ENCODE measurements around the gene MYH10. TPM values are rescaled to one million over a fixed set of nuclear protein-coding genes. Genes with fewer than 3 reads are reported as not detected.

The MYH10 gene
- total RNA-seq, 1 donor from 2014 or later: 7.6 TPM

DNA sequence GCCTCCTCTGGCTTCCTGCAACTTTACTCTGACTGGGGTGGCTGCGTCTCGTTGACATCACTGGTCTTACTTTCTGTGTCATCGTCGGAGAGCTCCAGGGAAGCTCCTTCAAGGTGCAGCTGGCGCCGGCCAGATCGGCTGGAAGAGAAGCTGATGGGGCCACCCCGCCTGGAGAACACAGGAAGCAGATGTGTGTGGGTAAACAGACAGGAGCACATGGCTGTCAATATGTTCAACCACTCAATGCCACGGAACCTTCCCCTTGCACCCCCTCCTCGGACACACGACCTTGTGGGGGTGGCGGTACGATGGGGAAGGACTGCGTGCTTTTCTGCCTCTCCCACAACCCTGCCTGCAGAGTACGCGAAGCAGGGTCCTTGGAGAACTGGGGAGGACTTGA, 154.7 kb downstream of the MYH10 start:
- intact Hi-C loops (cut with micrococcal nuclease): no loop called here

DNA sequence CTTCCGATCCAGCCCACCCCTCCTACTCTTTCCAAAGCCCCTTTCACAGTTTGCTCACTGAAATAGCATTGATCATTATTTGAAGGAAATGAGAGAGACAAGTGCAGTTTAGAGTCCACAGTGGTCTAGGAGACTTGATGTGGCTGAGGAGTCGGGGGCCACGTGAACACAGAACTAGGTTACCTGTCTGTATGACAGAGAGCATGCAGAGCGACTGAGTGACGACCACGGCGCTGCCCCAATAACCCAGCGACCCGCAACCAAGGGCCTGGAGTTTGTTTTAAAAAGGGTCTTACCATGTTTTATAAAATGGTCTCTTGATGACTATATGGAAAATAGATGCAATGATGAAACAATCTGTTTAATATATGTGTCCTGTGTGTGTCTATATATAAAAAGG, 155.3 kb downstream of the MYH10 start:
- intact Hi-C loops (cut with micrococcal nuclease): no loop called here

DNA sequence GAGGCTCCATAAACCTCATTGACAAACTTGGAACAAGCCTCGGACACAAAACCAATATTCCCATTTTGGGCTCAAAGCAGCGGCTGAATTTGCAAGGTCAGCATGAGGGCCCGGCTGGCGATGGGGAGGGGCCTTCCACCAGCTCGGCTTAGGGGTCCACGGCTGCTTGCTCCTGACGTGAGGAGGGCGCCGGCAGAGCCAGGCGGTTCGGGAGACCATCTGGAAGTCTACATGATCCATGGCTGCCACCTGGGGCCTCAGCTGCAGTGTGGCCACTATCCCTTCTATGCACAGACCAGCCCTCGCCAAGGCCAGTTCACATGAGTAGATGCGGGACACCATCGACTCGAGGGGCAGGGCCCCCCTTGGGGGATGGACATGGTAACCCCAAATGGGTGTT, 155.7 kb downstream of the MYH10 start:
- intact Hi-C loops (cut with micrococcal nuclease): no loop called here

DNA sequence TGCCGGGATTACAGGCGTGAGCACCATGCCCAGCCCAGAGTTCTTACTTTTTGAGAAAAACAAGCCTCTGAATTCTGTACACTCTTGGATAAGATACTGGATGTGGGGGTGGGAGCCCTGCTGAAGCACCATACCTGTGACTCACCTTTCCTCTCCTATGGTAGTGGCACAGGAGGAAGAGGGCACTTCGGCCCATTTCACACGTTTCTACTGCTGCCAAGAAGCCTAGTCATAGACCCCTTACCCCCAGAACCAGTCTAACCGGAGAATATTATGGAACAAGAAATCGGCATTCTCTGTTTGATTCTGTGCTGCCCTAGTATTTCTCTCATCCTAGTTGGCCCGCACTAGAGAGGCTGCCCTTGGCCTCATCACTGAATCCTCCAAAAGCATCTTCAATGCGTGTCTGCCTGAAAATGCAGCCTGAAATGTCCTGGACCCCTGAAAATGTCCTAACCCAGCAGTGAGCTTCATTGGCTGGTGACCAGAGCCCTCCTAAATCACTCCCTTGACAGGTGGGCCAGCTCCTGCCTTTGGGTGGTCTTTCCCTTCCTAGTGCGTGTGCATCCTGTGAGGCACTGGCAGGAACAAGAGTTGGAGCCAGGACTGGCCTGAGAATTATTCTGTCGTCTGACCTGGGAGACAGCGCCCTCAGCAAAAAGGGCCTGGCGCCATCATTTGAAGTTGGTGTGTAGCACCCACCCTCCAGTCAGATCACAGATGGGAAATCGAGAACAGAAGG, 156.9 kb downstream of the MYH10 start:
- intact Hi-C loops (cut with micrococcal nuclease): no loop called here

DNA sequence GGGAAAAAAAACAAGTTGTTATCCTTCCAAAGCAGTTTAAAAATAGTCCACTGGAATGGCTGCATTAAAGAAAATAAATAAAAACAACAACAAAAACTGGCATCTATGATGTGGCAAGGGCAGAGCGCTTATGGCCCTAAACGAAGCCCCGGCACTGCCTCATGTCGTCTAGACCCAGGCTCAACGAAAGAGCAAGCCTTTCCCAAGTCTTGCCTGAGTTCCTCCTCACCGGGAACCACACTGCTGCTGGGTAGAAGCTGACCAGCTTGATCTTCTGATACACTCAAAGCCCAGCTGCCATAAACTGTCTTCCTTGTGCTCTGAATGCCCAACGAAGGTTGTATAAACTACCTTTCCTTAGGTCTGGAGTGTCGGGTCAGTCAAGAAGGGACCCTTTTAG, 157.9 kb downstream of the MYH10 start:
- intact Hi-C loops (cut with micrococcal nuclease): no loop called here

DNA sequence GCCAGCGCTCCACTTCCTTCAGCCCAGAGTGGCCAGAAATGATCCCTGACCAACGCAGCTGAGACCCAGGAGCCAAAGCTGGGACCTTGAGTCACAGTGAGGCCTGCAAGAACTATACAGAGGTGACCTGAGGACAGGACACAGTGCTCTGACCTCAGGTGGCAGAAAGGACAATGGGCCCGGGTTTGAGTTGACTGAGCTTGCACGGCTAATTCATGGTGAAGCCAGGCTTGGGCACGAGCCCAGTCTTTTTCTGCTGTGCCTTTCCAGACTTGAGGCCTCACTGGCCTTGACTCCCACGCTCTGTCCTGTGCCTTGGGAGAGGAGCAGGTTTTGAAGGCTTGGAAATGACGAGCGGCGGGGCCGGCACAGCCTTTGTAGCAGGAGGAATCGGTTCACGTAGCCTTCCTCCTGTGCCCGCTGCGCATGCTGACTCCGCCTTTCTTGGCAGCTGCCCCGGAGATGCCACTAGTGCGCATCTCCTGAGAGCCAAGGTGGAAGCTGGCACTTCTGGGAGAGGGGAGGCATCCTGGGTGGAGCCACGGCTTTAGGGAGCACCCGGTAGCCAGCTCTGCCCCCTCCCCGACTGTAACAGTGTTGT, 160.0 kb downstream of the MYH10 start:
- intact Hi-C loops (cut with micrococcal nuclease): no loop called here

DNA sequence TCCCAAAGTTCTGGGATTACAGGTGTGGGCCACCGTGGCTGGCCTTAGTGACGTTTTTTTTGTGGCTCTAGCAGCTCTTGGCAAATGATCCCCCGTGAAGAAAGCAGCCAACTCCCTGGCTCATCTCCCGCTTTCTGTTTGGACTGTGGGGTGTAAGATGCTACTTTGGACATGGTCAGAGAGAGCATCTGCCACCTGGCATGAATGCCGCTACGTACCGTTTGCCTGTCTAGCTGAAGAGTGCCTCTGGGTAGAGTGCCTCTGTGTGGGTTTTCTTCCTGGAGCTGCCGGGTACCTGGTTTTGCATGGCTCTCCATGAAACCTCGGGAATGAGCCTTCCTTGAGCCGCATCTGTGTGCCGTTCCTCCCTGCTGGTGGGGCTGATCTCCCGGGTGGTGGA, 160.6 kb downstream of the MYH10 start:
- intact Hi-C loops (cut with micrococcal nuclease): no loop called here

DNA sequence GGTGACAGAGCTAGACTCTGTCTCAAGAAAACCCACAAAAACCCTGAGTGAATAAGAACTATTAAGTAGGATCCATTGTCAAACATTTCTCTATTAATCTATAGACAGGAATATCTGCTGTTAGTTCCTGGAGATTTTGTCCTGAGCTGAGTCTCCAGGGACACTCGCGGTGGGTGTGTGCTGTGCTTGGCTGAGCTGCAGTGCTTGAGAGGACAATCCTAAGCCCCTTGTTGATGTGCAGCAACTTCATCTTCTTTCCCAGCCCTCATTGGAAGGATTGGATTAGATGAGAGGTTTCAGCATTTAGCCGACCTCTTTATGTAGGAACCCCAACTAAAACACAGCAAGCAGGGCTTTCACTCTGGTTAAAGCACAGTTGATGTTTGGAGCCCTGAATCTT, 161.5 kb downstream of the MYH10 start:
- intact Hi-C loops (cut with micrococcal nuclease): no loop called here

DNA sequence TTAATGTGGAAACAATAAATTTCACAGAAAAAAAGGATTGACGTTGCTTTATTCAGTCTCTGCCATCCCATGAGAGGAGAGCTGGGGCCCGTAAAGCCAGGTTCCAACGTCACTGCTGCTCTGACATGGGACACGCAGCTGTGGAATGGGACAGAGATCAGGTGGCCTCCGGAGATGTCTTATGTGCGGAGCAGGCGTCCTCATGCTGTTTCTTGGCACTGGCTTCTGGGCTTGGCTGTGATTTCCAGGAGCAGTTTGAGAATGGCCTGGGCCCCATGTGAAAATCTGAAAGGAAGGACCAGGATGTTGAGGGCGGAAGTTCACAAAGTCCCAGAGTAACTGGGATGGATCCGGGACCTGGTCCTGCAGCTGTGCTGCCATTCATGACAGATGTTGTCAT, 162.4 kb downstream of the MYH10 start:
- intact Hi-C loops (cut with micrococcal nuclease): no loop called here

DNA sequence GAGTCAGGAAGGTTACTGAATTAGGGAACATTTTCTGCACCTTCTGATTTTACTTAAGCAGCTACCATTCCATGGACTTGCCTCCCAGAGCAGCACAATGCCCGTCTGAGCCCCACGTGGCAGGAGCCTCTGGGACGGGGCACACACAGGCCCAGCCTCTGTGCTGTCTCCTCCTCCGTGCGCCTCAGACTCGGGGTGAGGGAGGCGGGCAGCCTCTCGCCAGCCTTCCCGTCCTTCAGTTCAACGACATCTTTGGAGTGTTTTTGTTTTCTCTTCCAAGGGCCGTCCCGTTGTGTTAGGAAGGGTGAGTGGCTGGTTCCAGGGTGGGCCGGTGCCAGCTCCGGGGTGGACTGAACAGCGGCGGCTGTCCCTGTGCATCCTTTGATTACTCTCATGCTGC, 163.0 kb downstream of the MYH10 start:
- intact Hi-C loops (cut with micrococcal nuclease): no loop called here

DNA sequence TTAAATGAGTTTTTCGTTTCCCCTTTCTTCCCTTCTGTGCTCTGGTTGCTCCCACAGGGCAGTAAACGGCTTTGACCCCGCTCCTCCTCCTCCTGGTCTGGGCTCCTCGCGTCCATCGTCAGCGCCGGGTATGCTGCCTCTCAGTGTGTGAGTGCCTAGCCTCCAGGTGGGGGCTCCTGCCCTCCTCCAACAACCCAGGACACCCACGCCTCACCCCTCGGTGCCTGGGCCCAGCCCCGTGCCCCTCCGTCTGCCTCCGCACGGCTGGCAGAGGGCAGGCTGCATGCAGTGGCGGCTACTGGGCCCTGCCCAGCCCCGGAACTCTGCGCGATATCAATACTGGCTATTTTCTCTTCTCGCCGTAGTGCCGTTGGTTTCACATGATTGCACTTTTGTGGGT, 163.7 kb downstream of the MYH10 start:
- intact Hi-C loops (cut with micrococcal nuclease): no loop called here

DNA sequence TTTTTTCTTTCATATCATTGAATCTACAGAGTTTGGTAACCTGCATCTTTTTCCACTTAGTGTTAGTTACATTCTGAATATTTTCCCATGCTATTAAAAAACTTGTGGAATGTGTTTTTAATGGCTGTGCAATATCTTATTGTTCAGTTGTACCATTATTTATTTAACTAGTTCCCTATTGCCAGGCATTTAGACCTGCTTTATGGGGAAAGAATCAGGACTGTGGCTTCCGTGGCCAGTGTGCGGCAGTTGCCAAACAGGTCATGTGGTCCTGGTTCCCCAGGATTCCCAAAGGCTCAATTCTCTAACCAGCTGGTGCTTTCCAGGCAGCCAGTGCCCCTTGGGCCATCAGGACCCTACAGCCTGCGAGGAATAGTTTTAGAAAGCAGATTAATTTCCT, 164.1 kb downstream of the MYH10 start:
- intact Hi-C loops (cut with micrococcal nuclease): no loop called here

DNA sequence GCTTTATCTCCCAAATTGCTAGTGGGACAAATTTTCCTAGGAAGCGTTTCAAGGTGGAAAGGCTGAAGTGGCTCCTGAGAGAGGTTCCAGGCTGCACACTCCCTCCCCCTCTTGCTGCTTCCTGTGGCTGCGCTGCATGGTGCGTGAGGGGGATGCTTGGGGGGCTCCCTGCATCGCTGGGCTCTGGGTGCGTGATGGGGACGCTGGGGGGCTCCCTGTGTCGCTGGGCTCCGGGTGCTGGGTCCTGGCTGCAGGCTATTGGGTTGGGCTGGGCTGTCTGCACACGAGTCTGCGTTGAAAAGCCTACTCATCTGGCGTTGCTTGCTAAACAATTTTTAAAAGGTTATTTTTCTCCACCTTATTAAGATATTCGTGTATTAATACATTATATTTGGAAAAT, 164.8 kb downstream of the MYH10 start:
- intact Hi-C loops (cut with micrococcal nuclease): no loop called here

DNA sequence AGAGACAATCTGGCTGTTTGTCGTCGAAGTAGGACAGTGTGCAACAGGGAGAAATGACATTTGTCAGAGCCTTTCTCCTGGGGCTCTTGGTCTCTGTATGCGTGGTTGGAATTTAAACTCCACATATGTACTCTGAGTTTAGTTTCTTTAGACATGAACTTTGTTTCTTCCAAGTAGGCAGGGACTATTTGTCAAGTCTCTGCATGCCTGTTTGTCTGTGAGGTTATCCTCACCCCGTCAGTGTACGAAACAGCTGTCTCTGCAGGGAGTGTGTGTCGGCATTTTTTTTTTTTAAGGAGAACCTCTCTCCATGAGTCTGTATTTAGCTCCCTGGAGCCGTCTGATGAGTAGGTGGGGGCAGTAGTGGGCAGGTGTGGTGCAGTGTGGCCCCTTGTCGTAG, 165.2 kb downstream of the MYH10 start:
- intact Hi-C loops (cut with micrococcal nuclease): no loop called here

DNA sequence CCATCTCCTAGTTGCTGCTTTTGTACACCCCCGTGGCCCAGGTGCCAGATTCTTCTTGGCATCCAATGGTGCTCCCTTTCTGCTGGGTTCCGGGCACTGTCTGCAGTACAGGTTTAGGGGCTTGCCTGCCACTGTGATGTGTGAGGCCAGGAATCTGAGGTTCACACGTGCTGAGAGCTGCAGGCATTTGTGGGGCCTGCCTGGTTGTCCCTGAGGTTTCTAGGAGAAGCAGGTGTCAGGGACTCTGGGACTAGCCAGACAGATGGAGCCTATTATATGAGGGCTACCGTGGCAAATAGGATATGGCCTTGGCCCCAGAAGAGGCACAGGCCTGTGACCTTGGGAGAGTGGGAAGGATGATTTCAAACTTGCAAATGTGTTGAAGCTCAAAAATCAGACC, 165.6 kb downstream of the MYH10 start:
- intact Hi-C loops (cut with micrococcal nuclease): no loop called here

DNA sequence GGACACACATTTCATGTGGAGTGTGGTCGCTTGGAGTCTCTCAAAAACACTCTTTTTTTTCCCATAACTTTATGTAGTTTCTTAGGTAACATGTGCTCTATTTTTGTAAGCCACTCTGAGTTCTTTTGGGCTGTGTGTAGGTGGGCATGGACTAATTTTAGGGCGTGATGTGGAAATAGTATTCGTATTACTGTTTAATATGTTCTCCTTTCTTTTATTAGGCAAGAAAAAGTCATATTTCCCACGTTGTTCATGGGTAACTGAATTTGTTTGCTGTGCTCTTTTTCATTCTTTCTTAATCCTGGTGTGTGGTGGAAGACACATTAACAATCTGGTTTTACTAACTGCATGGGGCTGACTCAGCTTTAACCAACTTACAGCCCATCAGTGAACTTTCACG, 167.4 kb downstream of the MYH10 start:
- intact Hi-C loops (cut with micrococcal nuclease): no loop called here

DNA sequence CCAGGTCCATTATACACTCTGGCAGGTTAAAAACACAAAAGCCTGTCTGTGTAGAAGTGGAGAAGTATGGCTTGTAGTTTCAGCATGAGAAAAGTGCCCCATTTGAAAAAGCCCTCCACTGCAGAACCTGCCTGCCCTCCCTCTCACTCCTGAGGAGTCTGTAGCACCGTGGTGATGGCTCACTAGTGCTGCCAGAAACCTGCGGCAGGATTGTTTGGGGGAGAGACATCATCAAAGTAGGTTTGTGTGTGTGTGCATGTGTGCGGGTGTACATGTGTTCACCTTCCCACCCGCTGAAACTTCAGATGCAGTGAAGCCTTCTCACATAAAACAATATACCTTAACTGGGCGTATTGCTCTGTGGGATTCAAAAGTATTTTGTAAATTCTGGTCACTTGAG, 168.0 kb downstream of the MYH10 start:
- intact Hi-C loops (cut with micrococcal nuclease): no loop called here

DNA sequence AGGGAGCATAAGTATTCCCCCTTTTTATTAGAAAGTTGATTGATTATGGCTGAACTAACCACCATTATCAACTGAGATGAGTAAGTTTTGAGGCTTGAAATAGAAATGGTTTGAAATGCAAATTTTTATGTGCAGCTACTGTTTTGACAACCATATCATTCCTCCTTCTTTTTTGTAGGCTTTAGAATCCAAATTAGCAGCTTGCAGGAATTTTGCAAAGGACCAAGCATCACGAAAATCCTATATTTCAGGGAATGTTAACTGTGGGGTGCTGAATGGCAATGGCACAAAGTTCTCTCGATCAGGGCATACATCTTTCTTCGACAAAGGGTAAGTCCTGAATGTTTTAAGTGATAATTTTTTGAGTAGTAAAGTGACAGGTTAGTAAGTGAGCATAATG, 170.7 kb downstream of the MYH10 start:
- intact Hi-C loops (cut with micrococcal nuclease): no loop called here

DNA sequence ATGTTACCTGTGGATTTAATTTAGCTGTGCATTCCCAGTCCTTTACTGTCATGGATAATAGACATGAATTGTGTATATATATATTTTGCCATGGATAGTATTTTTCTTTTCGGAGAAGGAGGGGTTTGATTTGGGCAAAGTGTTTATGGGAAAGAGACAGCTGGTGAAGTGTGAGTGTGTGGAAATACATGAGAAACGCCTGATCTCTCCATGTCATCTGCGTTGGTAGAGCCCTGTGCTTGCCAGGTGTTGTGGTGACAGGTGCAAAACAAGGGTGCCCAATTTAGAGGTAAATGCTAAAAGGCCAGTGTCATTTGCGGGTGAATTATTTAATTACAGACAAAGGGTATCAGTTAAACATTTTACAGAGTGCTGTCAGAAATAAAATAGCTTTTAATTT, 171.4 kb downstream of the MYH10 start:
- intact Hi-C loops (cut with micrococcal nuclease): no loop called here

DNA sequence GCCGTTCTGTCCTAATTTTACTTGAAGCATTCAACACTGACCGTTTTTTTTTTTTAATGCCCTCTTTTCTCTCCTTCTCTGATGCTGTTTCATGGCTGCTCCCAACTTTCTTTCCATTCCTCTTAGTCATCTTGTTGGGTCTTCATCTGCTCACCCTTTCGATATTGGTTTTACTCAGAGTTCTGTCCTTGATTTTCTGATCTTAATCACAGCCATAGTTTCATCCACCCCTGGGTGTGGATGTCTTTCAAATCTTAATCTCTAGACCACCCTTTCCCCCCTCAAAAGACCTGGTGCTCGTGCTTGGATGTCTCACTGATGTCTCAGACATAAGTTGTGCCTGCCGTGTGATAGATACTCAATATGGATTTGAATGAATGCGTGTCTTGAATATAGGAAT, 172.4 kb downstream of the MYH10 start:
- intact Hi-C loops (cut with micrococcal nuclease): no loop called here

DNA sequence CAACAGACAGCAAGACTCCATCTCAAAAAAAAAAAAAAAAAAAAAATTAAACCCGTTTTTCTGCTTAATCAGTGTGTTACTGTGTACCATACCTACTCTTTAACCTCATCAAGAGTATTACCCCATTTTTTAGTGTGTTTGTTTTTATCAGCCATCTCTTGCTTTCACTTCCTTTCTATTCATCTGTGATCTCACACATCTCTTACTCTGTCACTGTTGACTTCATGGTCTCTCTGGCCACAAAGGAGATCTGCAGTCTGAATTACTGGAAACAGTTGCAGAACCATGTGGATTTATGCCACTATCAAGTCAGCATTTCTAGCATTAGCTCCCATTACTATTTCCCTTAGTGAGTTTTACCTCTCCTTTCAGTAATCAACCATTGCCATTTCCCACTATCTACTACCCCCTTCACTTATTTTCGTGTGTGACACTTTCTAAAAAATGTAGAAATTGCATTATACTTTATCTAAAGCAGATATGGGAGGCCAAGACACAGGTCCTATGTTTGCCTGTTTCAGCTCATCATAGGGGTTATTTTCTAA, 174.8 kb downstream of the MYH10 start:
- intact Hi-C loops (cut with micrococcal nuclease): loop anchor here (2.0 kb wide), 1 partner anchor 19 kb away; no protein-coding TSS in a partner anchor

DNA sequence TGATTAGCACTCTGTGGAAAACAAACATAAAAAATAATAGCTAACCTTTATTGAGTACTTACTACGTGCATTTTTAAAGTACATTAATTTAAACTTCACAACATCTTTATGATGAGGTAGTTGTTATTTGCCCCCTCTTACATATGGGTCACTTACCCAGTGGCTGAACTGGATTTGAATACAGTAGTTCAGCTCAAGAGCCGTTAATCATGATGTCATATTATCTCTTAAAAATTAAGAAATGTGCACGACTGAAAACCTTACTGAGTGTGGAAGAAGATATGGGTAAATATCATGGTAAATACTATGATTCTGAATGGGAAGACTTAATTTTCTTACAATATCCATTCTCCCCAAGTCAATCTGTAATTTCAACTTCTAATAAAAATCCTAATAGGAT, 177.2 kb downstream of the MYH10 start:
- intact Hi-C loops (cut with micrococcal nuclease): no loop called here
